KMS-11 (cell line): ENCODE data around the gene LRRK1.
A peak's percentile ranks its signal among the peaks of the same experiment; 100 is the strongest.

Experiments used
- H2AFZ ChIP-seq: fragments of 200-600 bp; sonication (generic); 2 replicates; pipeline ENCODE4 v1.6.1; 2016; ENCODE audit warnings: antibody characterized with exemption, mixed run types, low read depth
- H3K27ac ChIP-seq: fragments of 200-600 bp; sonication (generic); 2 replicates; pipeline ENCODE4 v1.6.1; 2016; ENCODE audit warnings: mild to moderate bottlenecking, mixed run types
- H3K27me3 ChIP-seq: fragments of 200-600 bp; sonication (generic); 2 replicates; pipeline ENCODE4 v1.6.1; 2017; ENCODE audit warnings: mild to moderate bottlenecking, low read depth, mixed run types, moderate library complexity; ENCODE audit not compliant: insufficient read depth
- H3K36me3 ChIP-seq: fragments of 200-600 bp; sonication (generic); 2 replicates; pipeline ENCODE4 v1.6.1; 2017; ENCODE audit warnings: mild to moderate bottlenecking, mixed run types; ENCODE audit not compliant: insufficient read depth
- H3K4me1 ChIP-seq: fragments of 200-600 bp; sonication (generic); 2 replicates; pipeline ENCODE4 v1.6.1; 2016; ENCODE audit warnings: mild to moderate bottlenecking, low read depth, mixed run types; ENCODE audit not compliant: poor library complexity, severe bottlenecking
- H3K4me2 ChIP-seq: fragments of 200-600 bp; sonication (generic); 2 replicates; pipeline ENCODE4 v1.7.0; 2016; ENCODE audit warnings: mild to moderate bottlenecking, mixed run types
- H3K4me3 ChIP-seq: fragments of 200-600 bp; sonication (generic); IDR thresholded peaks from 2 replicates; pipeline ENCODE4 v1.6.1; 2017; ENCODE audit warnings: low read depth, low read length, mixed read lengths; ENCODE audit not compliant: insufficient read depth
- H3K79me2 ChIP-seq: fragments of 200-600 bp; sonication (generic); 2 replicates; pipeline ENCODE4 v1.6.1; 2016; ENCODE audit warnings: low read depth, mixed run types; ENCODE audit not compliant: insufficient read depth
- H3K9ac ChIP-seq: fragments of 200-600 bp; sonication (generic); 2 replicates; pipeline ENCODE4 v1.6.1; 2016; ENCODE audit warnings: mild to moderate bottlenecking, mixed run types
- H4K20me1 ChIP-seq: fragments of 200-600 bp; sonication (generic); 2 replicates; pipeline ENCODE4 v1.6.1; 2016; ENCODE audit warnings: mild to moderate bottlenecking, mixed run types; ENCODE audit not compliant: insufficient read depth
- TF ChIP-seq, protein P1 (sequence below): fragments of 200-600 bp; sonication (generic); conservative IDR thresholded peaks from 2 replicates; pipeline ENCODE4 v1.6.1; 2017; ENCODE audit warnings: low read depth, mild to moderate bottlenecking, antibody characterized with exemption, low read length, moderate library complexity, mixed read lengths

The LRRK1 gene

DNA sequence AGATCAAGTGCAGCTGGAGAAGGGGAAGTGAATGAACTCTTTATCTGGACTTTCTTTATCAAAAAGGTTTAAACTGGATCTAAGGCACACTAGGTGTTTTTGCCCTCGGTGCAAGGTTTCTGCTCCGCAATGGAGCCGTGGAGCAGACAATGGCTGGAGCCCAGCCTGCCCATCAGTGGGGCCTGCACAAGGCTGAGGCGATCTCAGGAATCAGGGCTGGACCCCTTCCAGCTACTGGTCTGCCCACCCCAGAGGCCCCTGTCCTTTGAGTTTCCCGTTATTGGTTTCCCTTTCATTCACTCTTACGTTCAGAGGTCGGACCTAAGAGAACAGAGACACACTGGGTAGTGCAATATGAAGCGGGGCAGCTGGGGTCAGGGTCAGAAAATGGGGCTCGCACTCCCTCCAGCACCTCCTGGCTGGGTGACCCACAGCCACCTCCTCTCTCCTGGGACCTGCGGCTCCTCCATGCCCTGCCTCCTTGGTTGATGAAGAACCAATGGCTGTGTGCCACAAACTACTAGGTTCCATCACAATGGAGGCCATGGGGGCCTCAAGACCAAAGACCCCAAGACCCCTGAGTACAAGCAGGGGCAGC, 168.1 kb downstream of the LRRK1 start:
- TF ChIP-seq, protein P1, sequence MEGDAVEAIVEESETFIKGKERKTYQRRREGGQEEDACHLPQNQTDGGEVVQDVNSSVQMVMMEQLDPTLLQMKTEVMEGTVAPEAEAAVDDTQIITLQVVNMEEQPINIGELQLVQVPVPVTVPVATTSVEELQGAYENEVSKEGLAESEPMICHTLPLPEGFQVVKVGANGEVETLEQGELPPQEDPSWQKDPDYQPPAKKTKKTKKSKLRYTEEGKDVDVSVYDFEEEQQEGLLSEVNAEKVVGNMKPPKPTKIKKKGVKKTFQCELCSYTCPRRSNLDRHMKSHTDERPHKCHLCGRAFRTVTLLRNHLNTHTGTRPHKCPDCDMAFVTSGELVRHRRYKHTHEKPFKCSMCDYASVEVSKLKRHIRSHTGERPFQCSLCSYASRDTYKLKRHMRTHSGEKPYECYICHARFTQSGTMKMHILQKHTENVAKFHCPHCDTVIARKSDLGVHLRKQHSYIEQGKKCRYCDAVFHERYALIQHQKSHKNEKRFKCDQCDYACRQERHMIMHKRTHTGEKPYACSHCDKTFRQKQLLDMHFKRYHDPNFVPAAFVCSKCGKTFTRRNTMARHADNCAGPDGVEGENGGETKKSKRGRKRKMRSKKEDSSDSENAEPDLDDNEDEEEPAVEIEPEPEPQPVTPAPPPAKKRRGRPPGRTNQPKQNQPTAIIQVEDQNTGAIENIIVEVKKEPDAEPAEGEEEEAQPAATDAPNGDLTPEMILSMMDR = no peak
- Histone ChIP-seq H3K4me2 (no peak overlapping the region), H3K27ac (no peak overlapping the region), H3K9ac (no peak overlapping the region), H3K79me2 (no peaks in the 10 kb centered on the region), H3K4me1 (peaks cover 31% of the 10 kb centered on the region), H3K4me3 (no peak overlapping the region), H3K36me3 (no peaks in the 10 kb centered on the region), H3K27me3 (no peaks in the 10 kb centered on the region), H4K20me1 (no peaks in the 10 kb centered on the region), H2AFZ (no peak overlapping the region)

DNA sequence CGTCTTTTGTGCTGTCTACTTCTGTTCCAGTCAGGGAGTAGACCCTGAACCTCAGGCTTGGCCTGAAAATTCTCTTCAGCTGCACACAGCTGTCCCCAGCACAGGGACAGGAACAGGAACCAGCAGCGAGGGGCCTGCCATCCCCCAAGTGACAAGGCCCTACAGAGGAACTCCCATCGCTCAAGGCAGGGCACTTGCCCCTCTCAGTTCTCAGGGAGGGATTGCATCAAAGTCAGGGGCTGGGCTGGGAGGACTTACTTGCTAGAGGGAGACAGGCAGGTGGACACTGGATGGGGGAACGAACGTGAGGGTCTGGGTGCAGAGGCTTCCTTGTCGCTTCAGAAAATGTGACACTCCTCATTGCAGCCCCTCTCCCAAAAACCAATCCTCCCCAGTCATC, 169.1 kb downstream of the LRRK1 start:
- no peaks in the 10 kb centered on the region for H3K36me3 ChIP-seq
- H3K79me2 ChIP-seq = no peaks in the 10 kb centered on the region
- H3K4me2 ChIP-seq = peak overlapping the region; percentile 81; the same call in 1 of the 2 replicates
- no peak overlapping the region; the same call in 1 of the 2 replicates for H3K9ac ChIP-seq
- H4K20me1 ChIP-seq = no peaks in the 10 kb centered on the region
- TF ChIP-seq, protein P1 = no peak
- no peaks in the 10 kb centered on the region for H3K27me3 ChIP-seq
- H3K4me3 ChIP-seq = no peak overlapping the region
- H3K27ac ChIP-seq = peak overlapping the region; percentile 86; the same call in 1 of the 2 replicates
- H3K4me1 ChIP-seq = peaks cover 31% of the 10 kb centered on the region
- peak overlapping the region; percentile 51; the same call in 1 of the 2 replicates for H2AFZ ChIP-seq

DNA sequence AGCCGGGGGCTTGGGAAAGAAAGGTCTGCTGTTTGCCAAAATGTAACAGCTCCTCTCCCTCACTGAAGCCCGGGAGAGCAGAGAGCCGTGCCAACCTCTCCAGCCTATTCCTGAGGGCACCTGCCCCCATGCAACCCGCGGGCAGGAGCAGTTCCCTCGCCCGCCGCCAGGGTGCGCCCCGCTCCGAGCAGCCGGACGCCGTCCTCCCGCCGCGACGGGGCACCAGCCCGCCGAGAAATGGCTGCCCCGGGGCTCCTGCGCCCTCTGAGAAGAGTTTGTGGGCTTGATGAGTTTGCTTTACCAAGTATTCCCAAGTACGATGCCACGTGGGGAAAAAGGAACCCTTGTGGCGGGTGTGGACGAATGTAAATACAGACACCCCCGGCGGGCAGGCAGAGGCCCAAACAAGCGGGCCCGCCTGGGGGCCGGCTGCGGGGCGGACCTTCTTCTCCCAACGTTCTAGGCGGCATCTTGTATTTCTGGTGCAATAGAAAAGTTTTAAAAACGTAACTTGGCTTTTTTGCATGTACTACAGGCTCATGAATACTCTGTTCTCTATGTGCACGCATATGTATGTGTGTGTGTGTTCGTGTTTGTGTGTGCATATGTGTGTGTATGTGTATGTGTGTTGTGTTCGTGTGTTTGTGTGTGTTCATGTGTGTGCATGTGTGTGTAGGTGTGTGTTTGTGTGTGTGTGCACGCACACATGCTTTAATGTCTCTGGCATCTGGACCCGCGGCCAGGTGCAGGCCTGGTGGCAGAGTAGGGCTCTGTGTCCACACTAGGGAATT, 169.8 kb downstream of the LRRK1 start:
- H3K9ac ChIP-seq = peak overlapping the region; percentile 41; the same call in 1 of the 2 replicates
- peak overlapping the region; percentile 81 for H3K4me2 ChIP-seq

DNA sequence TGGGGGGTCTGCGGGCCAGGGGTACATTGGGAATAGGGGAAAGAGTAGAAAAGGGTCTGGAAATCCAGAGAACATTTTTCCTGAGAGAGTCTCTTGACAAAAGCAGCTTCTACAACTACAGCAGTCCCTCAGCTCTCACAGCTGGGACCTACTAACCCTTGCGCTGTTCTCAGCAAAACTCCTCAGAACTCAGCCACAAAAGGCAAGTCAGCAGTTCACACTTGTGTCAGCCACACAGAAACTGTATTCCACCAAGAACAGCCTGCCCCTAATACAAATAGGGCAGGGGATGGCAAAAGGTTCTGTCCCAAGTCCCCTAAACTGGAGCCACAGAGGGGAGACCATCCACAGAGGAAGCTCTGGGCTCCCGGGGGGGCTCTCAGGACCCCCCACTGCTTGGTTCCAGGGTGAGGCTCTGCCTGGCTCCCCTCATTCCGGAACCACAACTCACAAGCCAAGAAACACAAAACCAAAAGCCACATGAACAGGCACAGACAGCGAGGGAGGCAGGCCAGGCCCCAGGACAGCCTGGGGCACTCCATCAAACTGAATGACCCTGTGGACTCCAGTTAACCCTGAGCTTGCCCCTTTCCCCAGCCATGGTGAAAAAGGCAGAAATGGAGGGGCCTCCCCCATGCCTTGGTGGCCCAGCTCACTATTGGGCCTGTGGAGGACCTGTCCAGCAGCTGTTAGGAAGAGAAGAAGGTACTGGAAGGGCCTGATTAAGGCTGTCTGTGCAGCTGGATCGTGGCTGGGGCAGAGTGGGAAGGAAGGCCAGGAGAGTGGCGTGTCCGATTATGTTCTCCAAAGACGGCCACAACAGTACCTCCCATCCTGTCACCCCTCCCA, 170.6 kb downstream of the LRRK1 start:
- Histone ChIP-seq H3K27ac (peak overlapping the region; percentile 86), H3K79me2 (no peaks in the 10 kb centered on the region), H3K9ac (peak overlapping the region; percentile 41), H3K4me2 (peak overlapping the region; percentile 81), H3K4me3 (no peak overlapping the region), H3K4me1 (peaks cover 31% of the 10 kb centered on the region), H3K36me3 (no peaks in the 10 kb centered on the region), H2AFZ (peak overlapping the region; percentile 51), H4K20me1 (no peaks in the 10 kb centered on the region), H3K27me3 (no peaks in the 10 kb centered on the region)
- TF ChIP-seq, protein P1 = no peak

More for the DNA sequence above, 169.8 kb downstream of the LRRK1 start:
- TF ChIP-seq, protein P1 = peak; percentile 90
- Histone ChIP-seq H3K4me1 (peaks cover 31% of the 10 kb centered on the region), H2AFZ (peak overlapping the region; percentile 51), H4K20me1 (no peaks in the 10 kb centered on the region), H3K36me3 (no peaks in the 10 kb centered on the region), H3K4me3 (no peak overlapping the region), H3K79me2 (no peaks in the 10 kb centered on the region), H3K27ac (peak overlapping the region; percentile 86), H3K27me3 (no peaks in the 10 kb centered on the region)
